Fibroblast of the aortic adventitia (primary cell): ENCODE data around the gene PRKX. TPM values are rescaled to one million over a fixed set of nuclear protein-coding genes. Genes with fewer than 3 reads are reported as not detected.
A peak's percentile ranks its signal among the peaks of the same experiment; 100 is the strongest.
"Not testable (repeated sequence)": the region's sequence is repeated elsewhere in the genome, so short reads cannot be mapped to it uniquely, and the experiment has no call there.

Experiments
- DNase-seq: peaks from one replicate; pipeline ENCODE4 v3.0.0-alpha.2; 2010; ENCODE audit warnings: low read depth
- H3K4me3 ChIP-seq: 2 replicates; pipeline ENCODE4 v1.5.1; 2011; ENCODE audit warnings: low read depth, mild to moderate bottlenecking, control low read depth, low read length, moderate library complexity
- total RNA-seq: library from RNA; depleted of rRNA; stranded (reverse); fragments of >200 nt; gene quantifications from 2 replicates; pipeline ENCODE4 v1.2.3, GENCODE V29; 2012; ENCODE audit warnings: low replicate concordance
- TF ChIP-seq, protein P1 (sequence below): IDR thresholded peaks from 2 replicates; pipeline ENCODE4 v1.5.1; 2011; ENCODE audit warnings: mild to moderate bottlenecking, low read length, control low read depth, inconsistent platforms; ENCODE audit not compliant: insufficient read depth

PRKX gene
- total RNA-seq, result 5.7 and 7.5 TPM in 2 replicates

DNA sequence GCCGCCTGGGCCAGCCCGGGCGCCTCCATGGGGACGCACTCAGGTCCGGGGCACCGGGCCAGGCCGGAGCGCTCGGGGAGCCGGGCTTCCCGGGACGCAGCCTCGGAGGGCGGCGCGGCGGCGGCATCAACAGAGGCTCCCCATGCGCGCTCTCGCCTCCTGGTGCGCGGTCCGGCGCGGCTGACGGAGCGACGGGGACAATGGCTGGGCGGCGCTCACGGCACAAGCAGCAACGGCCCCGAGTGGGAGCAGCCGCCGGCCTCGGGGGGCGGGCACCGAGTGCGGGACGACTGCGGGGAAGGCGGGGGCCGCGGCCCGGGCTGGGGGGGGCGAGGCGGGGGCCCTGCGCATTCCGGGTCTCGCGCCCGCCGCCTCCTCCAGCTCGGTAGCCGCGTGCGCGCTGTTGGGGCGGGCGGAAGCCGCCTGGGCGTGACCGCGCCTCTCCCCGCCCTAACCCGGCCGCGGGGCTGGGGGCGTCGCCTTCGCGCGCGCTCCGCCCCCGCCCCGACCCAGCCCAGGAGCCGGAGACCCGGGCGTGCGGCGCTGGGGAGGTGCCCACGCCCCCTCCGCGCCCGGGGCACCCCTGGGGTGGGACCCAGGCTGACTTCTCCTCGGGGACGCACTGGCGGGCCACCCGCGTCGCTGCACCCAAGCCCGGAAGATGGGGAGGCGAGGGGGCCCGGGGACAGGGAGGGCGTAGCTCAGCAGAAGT, at the start of gene PRKX:
Gene PRKX, minus strand, starts transcription at position 425 of the 712 bp plus-strand sequence. Its CDS starts 396 bp downstream, at position 29.
- TF ChIP-seq, protein P1, sequence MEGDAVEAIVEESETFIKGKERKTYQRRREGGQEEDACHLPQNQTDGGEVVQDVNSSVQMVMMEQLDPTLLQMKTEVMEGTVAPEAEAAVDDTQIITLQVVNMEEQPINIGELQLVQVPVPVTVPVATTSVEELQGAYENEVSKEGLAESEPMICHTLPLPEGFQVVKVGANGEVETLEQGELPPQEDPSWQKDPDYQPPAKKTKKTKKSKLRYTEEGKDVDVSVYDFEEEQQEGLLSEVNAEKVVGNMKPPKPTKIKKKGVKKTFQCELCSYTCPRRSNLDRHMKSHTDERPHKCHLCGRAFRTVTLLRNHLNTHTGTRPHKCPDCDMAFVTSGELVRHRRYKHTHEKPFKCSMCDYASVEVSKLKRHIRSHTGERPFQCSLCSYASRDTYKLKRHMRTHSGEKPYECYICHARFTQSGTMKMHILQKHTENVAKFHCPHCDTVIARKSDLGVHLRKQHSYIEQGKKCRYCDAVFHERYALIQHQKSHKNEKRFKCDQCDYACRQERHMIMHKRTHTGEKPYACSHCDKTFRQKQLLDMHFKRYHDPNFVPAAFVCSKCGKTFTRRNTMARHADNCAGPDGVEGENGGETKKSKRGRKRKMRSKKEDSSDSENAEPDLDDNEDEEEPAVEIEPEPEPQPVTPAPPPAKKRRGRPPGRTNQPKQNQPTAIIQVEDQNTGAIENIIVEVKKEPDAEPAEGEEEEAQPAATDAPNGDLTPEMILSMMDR, result no peak
- peak; percentile 30 for DNase-seq
- peak within 1 kb of the TSS; percentile 72 for H3K4me3 ChIP-seq

- DNase-seq, result no peak
- TF ChIP-seq, protein P1, result no peak
- H3K4me3 ChIP-seq, result no peak overlapping the region
Observed at GRCh38 chrX:3763111-3763510, 49.7 kb upstream of the PRKX start.

DNA sequence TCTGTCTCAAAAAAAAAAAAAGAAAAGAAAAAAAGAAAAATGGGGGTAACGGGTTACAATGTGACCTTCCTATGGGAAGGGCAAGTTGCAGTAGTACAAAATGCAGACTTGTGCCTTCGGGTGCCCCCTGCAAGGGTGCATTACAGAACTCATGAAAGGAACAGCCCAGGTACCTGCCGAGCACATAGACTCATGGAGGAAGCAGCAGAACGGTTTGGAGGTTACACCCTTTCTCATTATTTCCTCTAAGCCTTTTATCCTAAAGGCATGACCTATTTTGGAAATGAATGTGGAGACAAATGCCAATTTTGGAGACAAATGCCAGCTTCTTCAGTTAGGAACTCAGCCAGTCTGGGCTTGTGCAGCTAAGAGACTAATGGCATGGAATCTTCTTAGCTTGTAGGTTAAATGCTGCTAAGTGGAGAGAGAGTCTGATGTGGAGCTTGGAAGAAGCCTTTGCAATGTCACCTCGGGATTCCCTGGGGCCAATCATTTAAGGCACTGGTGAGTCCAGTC, 44.1 kb upstream of the PRKX start:
- no peak for DNase-seq
- TF ChIP-seq, protein P1, result no peak
- no peak overlapping the region for H3K4me3 ChIP-seq

DNA sequence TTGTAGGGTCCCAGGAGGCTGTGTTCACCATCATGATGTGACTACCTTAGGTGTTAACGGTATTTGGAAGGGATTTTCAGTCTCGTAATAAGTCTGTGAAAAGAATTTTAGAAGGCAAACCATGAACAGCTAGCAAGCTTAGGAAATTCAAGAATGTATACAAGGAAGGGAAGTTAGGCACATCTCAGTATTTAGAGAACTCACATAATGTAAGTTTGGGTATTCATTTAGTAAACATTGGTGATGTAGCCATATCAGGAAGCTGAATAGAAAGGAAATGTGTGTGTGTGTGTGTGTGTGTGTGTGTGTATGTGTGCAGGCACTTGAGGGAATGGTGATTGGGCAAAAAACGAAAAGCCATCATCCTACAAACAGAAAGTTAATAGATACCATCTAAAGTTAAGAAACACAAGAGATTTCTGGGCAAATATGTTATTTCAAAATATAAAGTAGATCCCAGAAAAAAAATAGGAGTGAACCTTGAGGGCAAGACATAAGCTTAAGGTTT, 34.7 kb upstream of the PRKX start:
- no peak overlapping the region for H3K4me3 ChIP-seq
- peak; percentile 2 for DNase-seq
- TF ChIP-seq, protein P1, result no peak

GRCh38 chrX:3743801-3744439, 30.5 kb upstream of the PRKX start:
- H3K4me3 ChIP-seq, result no peak overlapping the region
- no peak for DNase-seq
- TF ChIP-seq, protein P1, result no peak

DNA sequence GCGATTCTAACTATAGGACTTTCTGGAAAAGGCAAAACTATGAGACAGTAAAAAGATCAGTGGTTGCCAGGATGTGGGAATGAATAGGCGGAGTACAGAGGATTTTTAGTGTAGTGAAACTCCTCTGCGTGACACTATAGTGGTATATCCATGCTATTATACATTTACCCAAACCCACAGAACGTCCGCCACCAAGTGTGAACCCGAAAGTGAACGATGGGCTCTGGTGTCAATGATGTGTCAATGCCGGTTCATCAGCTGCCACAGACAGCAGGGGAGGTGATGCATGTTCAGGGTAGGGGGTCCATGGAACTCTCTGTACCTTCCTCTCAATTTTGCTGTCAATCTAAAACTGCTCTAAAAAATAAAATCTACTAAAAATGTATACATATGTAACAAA, 27.5 kb upstream of the PRKX start:
- not testable (repeated sequence) for DNase-seq, H3K4me3 ChIP-seq

DNA sequence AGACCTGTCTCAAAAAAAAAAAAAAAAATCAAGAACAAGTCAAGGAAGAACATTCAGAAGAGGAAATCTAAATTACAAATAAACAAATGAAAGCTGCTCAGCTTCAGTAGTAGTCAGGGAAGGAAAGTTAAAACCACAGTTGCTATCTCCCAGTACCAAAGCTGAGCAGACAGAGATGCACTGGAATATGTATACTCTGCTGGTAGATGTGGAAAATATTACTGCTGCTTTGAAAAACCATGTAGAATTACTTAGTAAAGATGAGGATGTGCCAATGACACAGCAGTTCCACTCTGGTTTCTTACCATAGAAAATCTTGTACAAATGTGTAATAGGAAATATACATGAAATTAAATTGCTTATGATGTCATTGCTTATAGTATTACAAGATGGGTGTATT, 25.1 kb upstream of the PRKX start:
- TF ChIP-seq, protein P1, result no peak
- no peak for DNase-seq
- no peak overlapping the region for H3K4me3 ChIP-seq

GRCh38 chrX:3736536-3736935, 23.1 kb upstream of the PRKX start:
- not testable (repeated sequence) for H3K4me3 ChIP-seq, DNase-seq

- not testable (repeated sequence) for H3K4me3 ChIP-seq, DNase-seq
Observed at GRCh38 chrX:3735891-3736290, 22.4 kb upstream of the PRKX start.

- not testable (repeated sequence) for DNase-seq, H3K4me3 ChIP-seq
Observed at GRCh38 chrX:3734456-3734855, 21.0 kb upstream of the PRKX start.
